GM10847 (cell line): ENCODE data around the gene UBE2I.

Source experiments
- POLR2A ChIP-seq: IDR thresholded peaks from 2 replicates; pipeline ENCODE4 v1.6.1; 2011; ENCODE audit not compliant: insufficient read length; ENCODE audit errors: extremely low read depth

The UBE2I gene

DNA sequence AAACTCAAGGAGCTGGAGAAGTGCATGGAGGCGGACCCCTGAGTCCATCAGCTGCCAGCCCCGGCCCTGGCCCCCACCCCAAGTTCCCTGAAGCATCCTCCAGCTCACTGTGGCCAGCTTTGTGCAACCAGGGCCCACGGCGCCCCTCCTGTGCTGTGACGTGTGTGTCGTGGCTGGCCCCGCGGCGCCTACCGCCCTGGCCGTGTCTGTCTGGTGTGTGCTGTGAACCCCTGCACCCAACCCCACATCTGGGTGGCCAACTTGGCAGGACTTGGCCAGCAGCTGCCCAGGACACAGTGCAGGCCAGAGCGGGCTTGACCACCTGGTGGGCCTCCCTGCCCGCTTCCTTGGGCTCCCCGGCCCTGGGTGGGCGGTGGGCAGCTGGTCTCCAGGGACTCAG, 39.0 kb downstream of the UBE2I start:
- no peak for TF ChIP-seq POLR2A

GRCh38 chr16:1348926-1349325, 39.5 kb downstream of the UBE2I start:
- TF ChIP-seq POLR2A, result no peak

GRCh38 chr16:1349351-1349750, 39.9 kb downstream of the UBE2I start:
- TF ChIP-seq POLR2A, result no peak

GRCh38 chr16:1349951-1350350, 40.5 kb downstream of the UBE2I start:
- no peak for TF ChIP-seq POLR2A

- no peak for TF ChIP-seq POLR2A
Observed at GRCh38 chr16:1350691-1351090, 41.3 kb downstream of the UBE2I start.

DNA sequence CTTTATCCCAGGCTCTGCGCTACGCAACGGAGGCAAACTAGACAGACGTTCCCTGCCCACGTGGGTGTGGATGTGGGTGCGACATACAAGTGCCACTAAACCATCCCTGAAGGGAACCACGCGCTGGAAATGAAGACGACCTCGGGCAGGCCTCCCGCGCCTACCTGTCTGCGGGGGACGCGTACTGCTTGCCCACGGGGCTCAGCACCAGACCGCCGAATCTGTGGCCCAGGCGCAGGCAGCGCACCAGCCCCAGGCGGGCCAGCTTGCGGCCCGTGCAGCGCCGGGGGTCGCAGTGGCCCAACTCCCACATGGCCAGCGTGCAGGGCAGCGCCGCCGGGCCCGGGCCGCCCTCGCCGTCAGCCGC, 41.8 kb downstream of the UBE2I start:
- TF ChIP-seq POLR2A, result no peak

DNA sequence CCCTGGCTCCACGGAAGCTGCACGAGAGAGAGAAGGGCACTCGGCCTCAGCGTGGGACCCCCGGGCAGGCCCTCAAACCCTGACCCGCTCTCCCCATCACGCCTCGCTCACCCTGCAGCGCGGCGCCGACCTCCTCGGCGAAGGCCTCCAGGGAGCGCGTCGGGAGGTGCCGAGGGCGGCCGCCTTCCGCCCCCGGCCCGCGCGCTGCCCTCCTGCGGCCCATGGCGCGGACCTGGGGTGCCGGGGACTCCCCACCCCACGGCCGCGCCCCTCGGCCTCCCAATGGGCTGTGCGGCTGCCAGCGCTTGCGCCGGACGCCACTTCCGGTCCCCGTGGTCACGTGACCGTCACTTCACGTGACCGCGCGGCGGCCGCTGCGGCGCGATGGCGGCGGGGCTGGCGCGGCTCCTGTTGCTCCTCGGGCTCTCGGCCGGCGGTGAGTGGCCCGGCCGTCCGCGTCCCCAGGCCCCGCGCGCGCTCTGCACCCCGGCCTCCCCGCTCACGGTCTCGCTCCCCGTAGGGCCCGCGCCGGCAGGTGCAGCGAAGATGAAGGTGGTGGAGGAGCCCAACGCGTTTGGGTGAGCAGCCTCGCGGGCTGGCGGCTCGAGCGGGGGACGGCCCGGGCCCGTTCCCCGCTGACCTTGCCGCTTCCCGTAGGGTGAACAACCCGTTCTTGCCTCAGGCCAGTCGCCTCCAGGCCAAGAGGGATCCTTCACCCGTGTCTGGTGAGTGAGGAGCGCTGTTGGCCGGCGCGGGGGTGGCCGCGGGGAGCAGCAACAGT, 42.3 kb downstream of the UBE2I start, which contains the start of the genes GNPTG and TSR3:
GNPTG (plus strand) TSS at position 350 of the 781 bp plus-strand sequence; CDS start at position 385, 35 bp downstream.
TSR3 (minus strand) TSS at position 297 of the 781 bp plus-strand sequence; CDS start at position 223, 74 bp downstream.
- peak; percentile 89 for TF ChIP-seq POLR2A

- no peak for TF ChIP-seq POLR2A
Observed at GRCh38 chr16:1354815-1355540, 45.5 kb downstream of the UBE2I start.

DNA sequence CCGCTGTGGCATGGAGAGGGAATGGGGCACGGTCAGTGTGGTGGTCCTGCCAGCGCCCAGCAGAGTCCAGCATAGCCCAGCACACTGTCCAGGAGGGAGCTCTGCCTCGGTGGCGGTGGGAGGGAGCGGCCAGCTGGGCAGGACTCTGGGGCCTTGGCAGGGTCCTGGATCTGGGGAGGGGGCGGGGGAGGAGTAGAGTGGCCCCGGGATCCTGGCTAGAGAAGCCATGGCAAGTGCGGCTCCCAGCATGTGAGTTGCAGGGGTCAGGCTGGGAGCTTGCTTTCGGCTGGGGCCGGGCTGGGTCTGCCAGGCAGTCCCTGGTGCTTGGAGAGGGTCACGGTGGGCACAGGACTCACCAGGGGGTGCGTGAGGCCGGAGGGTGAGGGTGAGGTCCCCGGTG, 46.2 kb downstream of the UBE2I start:
- TF ChIP-seq POLR2A, result no peak

GRCh38 chr16:1356061-1356900, 46.8 kb downstream of the UBE2I start:
- TF ChIP-seq POLR2A, result no peak

GRCh38 chr16:1357906-1358566, 48.6 kb downstream of the UBE2I start:
- no peak for TF ChIP-seq POLR2A

- TF ChIP-seq POLR2A, result no peak
Observed at GRCh38 chr16:1361685-1362360, 52.4 kb downstream of the UBE2I start.

- no peak for TF ChIP-seq POLR2A
Observed at GRCh38 chr16:1362807-1363206, 53.4 kb downstream of the UBE2I start.

GRCh38 chr16:1363501-1364041, 54.1 kb downstream of the UBE2I start:
- TF ChIP-seq POLR2A, result no peak
